Stimulated activated CD4-positive, alpha-beta T cell treated with anti-CD3 and anti-CD28 coated beads, Interleukin-12 subunit alpha, Interleukin-12 subunit beta, amount 100 ng/mL, for 24 hours (primary cell): ENCODE measurements around the gene PMVK.
A peak's percentile ranks its signal among the peaks of the same experiment; 100 is the strongest.

ENCODE experiments used
- DNase-seq, 2 experiments: peaks; one replicate each; pipeline ENCODE4 v3.0.0-alpha.2; 2020; ENCODE audit warnings: low read depth in 2 of 2

The PMVK gene

GRCh38 chr1:154951901-154952657 lies 15.6 kb upstream of the PMVK start:
- peak; percentile 45 to 56 for DNase-seq

DNA sequence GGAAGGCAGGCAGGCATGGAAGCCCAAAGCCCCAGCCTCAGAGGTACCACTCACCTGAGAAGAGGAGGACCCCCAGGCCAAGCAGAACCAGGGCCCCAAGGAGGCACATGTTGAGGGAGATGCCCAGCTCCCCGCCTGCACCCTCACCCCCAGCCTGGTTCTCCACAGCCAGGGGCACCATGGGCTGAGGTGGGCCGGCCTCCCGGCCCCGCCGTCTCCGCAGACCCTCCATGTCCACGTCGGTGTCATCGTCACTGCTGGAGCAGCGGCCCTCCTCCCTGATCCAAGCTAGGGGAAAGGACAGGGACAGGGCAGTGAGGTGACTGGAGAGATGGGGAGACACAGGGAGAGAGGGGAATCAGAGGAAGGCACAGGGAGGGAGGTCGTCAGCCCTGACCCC lies 11.6 kb upstream of the PMVK start:
- DNase-seq, result no peak

- DNase-seq, result no peak
These were observed 9.7 kb upstream of the PMVK start for GRCh38 chr1:154945962-154946850.

GRCh38 chr1:154945160-154945961 lies 8.8 kb upstream of the PMVK start:
- no peak for DNase-seq

DNA sequence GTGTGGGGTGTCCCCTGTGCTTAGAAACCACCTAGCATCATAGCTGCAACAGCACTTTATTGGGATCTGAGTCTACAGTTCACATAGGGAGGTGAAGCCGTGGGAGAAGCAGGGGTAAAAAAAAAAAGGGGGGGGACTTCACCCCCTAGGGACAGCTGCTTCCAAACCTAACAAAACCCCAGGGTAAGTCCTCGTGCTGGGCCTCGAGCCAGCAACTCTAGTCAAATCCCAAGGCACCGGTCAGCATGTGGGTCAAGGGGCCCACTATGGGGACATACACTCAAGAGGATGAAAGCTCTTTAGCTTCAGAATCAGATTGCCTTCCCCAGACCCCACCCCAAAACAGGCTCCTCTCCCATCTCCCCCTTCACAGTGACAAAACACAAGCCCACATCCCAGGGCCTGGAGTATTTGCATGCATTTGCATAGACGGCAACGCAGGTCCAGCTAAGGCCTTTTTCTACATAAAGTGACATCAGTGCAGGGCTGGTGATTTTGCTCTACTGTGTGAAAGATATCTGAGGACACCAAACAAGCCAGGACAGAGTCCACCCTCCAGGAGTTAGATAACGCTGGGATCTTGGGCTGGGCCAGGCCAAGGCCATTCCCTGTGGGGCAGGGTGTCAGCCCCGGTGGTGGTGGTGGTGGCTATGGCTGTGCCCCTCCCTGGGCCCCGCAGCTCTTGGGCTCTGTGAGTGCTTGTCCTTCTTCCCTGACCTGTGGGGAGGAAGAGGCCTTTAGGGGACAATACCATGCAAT lies 8.1 kb upstream of the PMVK start:
- DNase-seq, result no peak

- no peak for DNase-seq
These were observed 7.3 kb upstream of the PMVK start for GRCh38 chr1:154943649-154944400.

DNA sequence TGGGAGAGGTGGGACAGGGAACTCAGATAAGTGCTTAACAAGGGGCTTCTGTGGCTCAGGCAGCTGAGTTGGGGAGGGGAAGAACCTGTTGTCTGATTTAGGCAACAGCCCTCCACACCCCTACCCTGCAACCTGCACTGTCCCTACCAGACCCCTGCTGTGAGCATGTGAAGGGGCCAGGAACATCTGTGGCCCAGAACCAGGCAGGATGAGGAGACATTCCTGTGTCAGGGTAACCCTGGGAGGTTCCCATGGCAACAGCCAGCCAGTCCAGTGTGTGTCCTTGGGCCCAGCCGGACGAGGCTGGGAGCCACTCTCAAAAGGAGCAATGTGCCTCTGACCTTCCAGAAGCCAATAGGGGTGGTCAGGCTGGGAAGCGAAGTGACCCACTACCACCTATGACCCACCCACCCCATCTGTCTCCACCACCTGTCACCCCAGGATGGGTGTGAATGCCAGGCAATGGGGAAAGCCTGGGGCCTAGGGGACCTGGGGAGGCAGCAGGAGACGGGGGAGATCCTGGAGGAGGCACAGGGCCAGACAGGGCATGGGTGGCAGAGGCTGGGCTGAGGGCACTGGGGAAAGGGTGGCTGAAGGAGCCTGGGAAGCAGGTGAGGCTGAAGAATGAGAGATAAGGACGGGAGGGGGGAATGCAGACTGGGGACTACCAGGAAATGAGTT lies 5.0 kb upstream of the PMVK start:
- DNase-seq, result no peak

DNA sequence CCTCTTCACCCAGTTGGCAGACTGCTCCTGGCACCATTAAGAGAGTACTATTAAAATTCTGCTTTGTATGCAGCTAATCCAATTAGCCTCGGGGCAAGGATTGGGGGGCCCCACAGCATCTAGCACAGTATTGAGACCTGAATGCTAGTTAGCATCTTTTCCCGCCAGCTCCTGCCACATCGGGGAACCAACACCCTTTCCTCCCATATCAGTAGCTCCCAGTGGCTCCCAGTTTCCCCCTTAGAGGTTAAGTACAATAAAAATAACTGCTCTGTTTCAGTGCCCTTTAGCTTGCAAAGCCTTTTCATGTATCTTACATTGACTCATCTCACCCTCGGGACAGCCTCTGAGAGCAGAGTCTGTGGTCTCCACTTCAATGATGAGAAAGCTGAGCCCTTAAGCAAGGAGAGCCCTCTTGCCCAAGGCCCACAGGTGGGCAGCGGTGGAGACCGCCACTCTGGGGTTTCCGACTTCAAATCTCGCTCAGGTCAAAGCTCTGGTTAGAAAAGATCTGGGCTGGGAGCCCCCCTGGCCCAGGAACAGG lies 4.2 kb upstream of the PMVK start:
- no peak for DNase-seq

DNA sequence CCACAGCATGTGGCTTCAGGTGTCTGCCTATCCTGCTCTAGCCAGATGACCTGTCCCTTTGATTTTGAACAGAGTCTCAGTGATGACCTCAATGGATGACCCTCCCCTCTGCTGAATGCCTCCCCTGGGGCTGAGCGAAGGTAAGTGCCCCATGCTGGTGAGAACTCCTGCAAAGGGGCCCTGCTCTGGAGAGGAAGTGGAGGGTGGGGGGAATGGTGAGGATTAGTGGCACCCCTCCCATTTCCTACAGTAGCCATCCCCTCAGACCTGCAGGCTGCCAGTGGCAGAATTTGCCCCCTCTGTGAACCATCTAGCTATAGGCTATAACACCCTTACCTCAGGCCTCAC lies 3.7 kb upstream of the PMVK start:
- no peak for DNase-seq

DNA sequence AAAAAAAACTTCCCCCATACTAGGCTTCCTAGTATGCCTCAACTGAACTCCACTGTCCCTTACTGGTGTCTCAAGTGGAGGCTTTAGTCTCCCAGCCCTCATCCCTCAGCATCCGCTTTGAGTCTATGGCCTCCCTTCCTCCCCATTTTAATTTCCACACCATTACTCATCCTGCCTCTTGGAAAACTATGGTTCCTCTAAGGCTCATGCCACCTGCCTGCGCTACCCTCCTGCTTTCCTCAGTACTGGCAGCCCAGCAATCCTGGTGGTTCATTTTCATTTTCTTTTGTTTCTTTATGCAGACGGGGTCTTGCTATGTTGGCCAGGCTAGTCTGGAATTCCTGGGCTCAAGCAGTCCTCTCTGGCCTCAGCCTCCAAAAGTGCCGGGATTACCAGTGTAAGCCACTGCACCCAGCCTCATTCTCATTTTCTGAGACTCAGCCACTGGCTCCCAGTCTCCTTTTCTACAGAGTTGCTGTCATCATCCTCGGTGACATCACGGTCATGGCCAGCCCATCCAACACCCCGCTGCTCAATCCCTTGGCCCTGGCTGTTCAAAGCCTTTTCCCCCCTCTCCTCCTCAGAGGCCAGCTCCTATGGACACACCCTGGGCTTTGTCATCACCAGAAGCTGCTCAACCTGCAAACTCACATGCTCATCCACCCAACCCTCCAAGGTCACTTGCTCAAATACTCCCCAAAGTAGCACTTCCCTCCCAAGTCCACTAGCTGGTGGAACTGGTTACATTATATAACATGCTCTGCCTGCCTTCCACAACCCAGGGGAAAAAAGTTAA lies 2.3 kb upstream of the PMVK start:
- DNase-seq, result no peak

- no peak for DNase-seq
These were observed 1.5 kb upstream of the PMVK start for GRCh38 chr1:154937988-154938386.

DNA sequence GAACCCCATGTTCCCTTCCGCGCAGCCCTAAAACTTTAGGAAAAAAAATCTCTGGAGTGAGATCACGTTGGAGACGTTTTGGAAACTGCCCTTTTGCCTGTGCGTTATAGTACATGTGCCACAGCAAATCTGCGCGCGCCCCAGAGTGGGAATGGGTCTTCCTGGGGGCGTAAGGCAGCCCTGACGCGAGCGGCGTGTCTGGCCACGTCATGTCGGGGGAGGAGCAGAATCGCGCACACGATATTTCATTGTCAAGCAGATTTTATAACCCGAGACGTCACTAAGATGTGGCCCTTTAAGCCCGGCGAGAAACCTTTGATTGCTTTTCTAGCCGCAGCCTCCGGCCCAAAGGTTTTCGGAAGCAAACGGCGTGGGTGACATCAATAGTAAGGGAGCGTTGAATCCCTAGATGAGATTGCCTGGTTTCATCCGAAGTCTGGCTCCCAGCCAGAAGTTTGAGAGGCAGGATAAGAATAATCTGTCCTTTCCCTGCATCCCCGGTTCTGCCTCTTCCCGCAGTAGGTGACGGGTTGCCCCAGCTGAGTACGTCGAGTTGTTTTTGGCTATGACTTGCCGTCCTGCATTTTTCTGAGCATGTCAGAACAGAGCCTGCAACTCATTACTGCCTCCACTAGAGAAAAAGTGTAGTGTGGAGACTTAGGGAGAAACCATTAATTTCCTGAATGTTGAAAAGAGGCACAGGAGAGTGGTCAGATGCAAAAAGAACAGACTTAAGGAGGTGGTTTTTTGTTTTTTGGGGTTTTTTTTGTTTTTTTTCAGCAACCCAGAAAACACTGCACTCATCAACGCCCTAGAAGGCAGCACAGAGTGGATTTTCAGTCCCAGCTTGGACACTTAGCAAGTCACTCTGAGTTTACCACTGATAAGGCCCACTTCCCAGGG lies 817 bp upstream of the PMVK start:
- peak; percentile 76 to 87 for DNase-seq

DNA sequence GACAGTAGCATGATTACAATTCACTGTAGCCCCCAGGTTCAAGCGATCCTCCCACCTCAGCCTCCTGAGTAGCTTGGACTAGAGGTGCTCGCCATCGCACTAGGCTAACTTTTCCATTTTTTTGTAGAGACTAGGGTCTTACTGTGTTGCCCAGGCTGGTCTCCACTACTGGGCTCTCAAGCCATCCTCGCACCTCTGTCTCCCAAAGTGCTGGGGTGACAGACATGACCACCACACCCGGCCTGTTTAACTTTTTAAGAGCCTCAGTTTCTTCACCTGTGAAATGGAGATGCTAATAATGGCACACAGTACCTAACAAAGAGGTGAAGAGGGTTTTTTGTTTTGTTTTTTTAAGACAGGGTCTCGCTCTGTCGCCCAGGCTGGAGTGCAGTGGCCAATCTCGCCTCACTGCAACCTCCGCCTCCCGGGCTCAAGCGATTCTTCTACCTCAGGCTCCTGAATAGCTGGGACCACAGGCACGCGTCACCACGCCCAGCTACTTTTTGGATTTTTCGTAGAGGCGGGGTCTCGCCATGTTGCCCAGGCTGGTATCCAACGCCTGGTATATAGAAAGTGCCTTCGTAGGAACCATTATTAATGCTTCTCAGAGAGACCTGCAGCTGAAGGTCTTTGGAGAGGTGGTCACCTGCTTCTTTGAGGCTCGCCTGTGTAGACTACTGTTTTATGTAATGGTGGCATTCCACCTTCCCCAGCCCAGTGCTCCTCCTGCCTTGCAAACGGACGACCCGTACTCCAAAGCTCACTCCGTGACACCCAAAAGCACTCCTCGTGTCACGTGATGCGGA lies 567 bp downstream of the PMVK start:
- no peak for DNase-seq

GRCh38 chr1:154934358-154934948 lies 2.1 kb downstream of the PMVK start:
- no peak for DNase-seq

GRCh38 chr1:154931940-154932487 lies 4.5 kb downstream of the PMVK start:
- DNase-seq, result no peak

DNA sequence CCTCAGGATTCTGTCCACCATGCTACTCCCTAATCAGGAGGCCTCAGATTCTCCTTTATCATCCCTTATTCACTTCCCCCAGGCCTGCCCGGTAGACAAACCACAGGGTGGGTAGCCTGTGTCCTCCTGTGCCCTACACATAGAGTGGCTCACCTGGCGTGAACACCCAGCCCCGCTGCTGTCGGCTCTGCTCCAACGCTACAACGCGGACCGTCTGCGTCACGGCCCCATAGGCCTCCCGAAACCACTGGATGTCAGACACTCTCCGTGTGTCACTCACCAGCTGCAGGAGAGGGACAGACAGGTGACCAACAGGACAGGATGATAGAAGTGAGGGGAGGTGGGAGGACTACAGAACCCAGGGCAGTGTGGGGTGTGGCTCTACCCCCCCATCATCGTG lies 10.3 kb downstream of the PMVK start:
- DNase-seq, result no peak
